GM23338 (cell line): ENCODE measurements around the gene MYMX. TPM values are rescaled to one million over a fixed set of nuclear protein-coding genes. Genes with fewer than 3 reads are reported as not detected.
A peak's percentile ranks its signal among the peaks of the same experiment; 100 is the strongest.

Experiments
- ATAC-seq: fragments of 200-7000 bp; cut with Tn5 transposase; 3 replicates; pipeline ENCODE4 v1.9.1; 2020
- DNase-seq: peaks from one replicate; pipeline ENCODE4 v3.0.0-alpha.2; 2015; ENCODE audit warnings: low spot score
- H2AFZ ChIP-seq: fragments of 200-600 bp; sonication (generic); 2 replicates; pipeline ENCODE4 v1.8.0; 2016; ENCODE audit warnings: antibody characterized with exemption, mild to moderate bottlenecking, moderate library complexity
- H3F3A ChIP-seq: fragments of 200-600 bp; sonication (generic); replicated peaks from 2 replicates; pipeline ENCODE4 v1.8.0; 2017; ENCODE audit warnings: antibody characterized with exemption, mixed run types, low read depth
- H3K27ac ChIP-seq: fragments of 200-600 bp; sonication (generic); 2 replicates; pipeline ENCODE4 v1.6.1; 2016; ENCODE audit warnings: low read depth
- H3K27me3 ChIP-seq: fragments of 200-600 bp; sonication (generic); 2 replicates; pipeline ENCODE4 v1.8.0; 2016; ENCODE audit warnings: mild to moderate bottlenecking, mixed run types, moderate library complexity; ENCODE audit not compliant: insufficient read depth
- H3K36me3 ChIP-seq: fragments of 200-600 bp; sonication (generic); 2 replicates; pipeline ENCODE4 v1.8.0; 2016; ENCODE audit warnings: mild to moderate bottlenecking; ENCODE audit not compliant: insufficient read depth
- H3K4me1 ChIP-seq: fragments of 200-600 bp; sonication (generic); 2 replicates; pipeline ENCODE4 v1.8.0; 2016; ENCODE audit warnings: mild to moderate bottlenecking, moderate library complexity; ENCODE audit not compliant: insufficient read depth
- H3K4me2 ChIP-seq: fragments of 200-600 bp; sonication (generic); 2 replicates; pipeline ENCODE4 v1.7.1; 2017; ENCODE audit warnings: mixed run types
- H3K4me3 ChIP-seq: fragments of 200-600 bp; sonication (generic); 2 replicates; pipeline ENCODE4 v1.6.1; 2016; ENCODE audit warnings: mixed run types
- H3K79me2 ChIP-seq: fragments of 200-600 bp; sonication (generic); replicated peaks from 2 replicates; pipeline ENCODE4 v1.8.0; 2017; ENCODE audit warnings: mild to moderate bottlenecking; ENCODE audit not compliant: insufficient read depth
- H3K9me2 ChIP-seq: fragments of 200-600 bp; sonication (generic); 2 replicates; pipeline ENCODE4 v1.8.0; 2017; ENCODE audit not compliant: insufficient read depth
- H4K20me1 ChIP-seq: fragments of 200-600 bp; sonication (generic); replicated peaks from 2 replicates; pipeline ENCODE4 v1.8.0; 2017; ENCODE audit warnings: mild to moderate bottlenecking; ENCODE audit not compliant: insufficient read depth
- H3K27ac Mint-ChIP-seq: 2 replicates; pipeline ENCODE4 v1.8.0; 2020; ENCODE audit warnings: inconsistent platforms, mild to moderate bottlenecking, moderate library complexity, mixed read lengths
- H3K27me3 Mint-ChIP-seq: 3 replicates; pipeline ENCODE4 v1.8.0; 2022; ENCODE audit warnings: low read depth, mild to moderate bottlenecking, moderate library complexity, mixed read lengths, inconsistent platforms; ENCODE audit not compliant: insufficient read depth, poor library complexity
- H3K36me3 Mint-ChIP-seq: 3 replicates; pipeline ENCODE4 v1.8.0; 2021; ENCODE audit warnings: low read depth, mild to moderate bottlenecking, inconsistent platforms, moderate library complexity, mixed read lengths
- H3K4me1 Mint-ChIP-seq: 3 replicates; pipeline ENCODE4 v1.8.0; 2020; ENCODE audit warnings: mild to moderate bottlenecking, inconsistent platforms, mixed read lengths
- H3K4me3 Mint-ChIP-seq: 3 replicates; pipeline ENCODE4 v1.8.0; 2021; ENCODE audit warnings: moderate library complexity, mild to moderate bottlenecking, inconsistent platforms, mixed read lengths
- H3K9me3 Mint-ChIP-seq: 3 replicates; pipeline ENCODE4 v1.8.0; 2020; ENCODE audit warnings: moderate library complexity, mild to moderate bottlenecking, inconsistent platforms, mixed read lengths
- JUNB ChIP-seq: IDR thresholded peaks from one replicate; pipeline ENCODE4 v1.6.1; 2016; ENCODE audit warnings: antibody characterized with exemption; ENCODE audit not compliant: unreplicated experiment
- NANOG ChIP-seq: IDR thresholded peaks from 2 replicates; pipeline ENCODE4 v1.6.1; 2016; ENCODE audit warnings: antibody characterized with exemption, borderline replicate concordance
- STAT1 ChIP-seq: IDR thresholded peaks from one replicate; pipeline ENCODE4 v1.6.1; 2016; ENCODE audit warnings: antibody characterized with exemption; ENCODE audit not compliant: unreplicated experiment
- ZNF331 ChIP-seq: fragments of 250-450 bp; sonication (Bioruptor Pico); IDR thresholded peaks from 2 replicates; pipeline ENCODE4 v1.5.0; 2020; ENCODE audit warnings: low read depth, mild to moderate bottlenecking, moderate library complexity
- polyA plus RNA-seq: library from polyadenylated mRNA; unstranded; fragments of >200 nt; fragmentation: Nextera tagmentation; extraction: Ambion mirVana; gene quantifications from 2 replicates; pipeline ENCODE4 v1.2.1, GENCODE V29; 2016
- total RNA-seq: library from RNA; depleted of rRNA; stranded (reverse); fragments of >200 nt; shearing (Covaris generic); gene quantifications from 2 replicates; pipeline ENCODE4 v1.2.3, GENCODE V29; 2014
- TF ChIP-seq, protein P1 (sequence below), 2 experiments: fragments of 200-600 bp in 1 of 2; sonication (generic) in 1 of 2; conservative IDR thresholded peaks; 2 replicates each; pipeline versions ENCODE4 v1.5.1 to v1.6.1; 2016 to 2017; ENCODE audit warnings: antibody characterized with exemption in 2 of 2, low read depth in 2 of 2, mild to moderate bottlenecking in 2 of 2, moderate library complexity in 1 of 2
- TF ChIP-seq, protein P2 (sequence below): IDR thresholded peaks from 2 replicates; pipeline ENCODE4 v1.6.1; 2016; ENCODE audit warnings: antibody characterized with exemption

Gene MYMX
- total and polyA plus RNA-seq, 2 experiments from 2014 or later, result 2.8 to 7.1 TPM

DNA sequence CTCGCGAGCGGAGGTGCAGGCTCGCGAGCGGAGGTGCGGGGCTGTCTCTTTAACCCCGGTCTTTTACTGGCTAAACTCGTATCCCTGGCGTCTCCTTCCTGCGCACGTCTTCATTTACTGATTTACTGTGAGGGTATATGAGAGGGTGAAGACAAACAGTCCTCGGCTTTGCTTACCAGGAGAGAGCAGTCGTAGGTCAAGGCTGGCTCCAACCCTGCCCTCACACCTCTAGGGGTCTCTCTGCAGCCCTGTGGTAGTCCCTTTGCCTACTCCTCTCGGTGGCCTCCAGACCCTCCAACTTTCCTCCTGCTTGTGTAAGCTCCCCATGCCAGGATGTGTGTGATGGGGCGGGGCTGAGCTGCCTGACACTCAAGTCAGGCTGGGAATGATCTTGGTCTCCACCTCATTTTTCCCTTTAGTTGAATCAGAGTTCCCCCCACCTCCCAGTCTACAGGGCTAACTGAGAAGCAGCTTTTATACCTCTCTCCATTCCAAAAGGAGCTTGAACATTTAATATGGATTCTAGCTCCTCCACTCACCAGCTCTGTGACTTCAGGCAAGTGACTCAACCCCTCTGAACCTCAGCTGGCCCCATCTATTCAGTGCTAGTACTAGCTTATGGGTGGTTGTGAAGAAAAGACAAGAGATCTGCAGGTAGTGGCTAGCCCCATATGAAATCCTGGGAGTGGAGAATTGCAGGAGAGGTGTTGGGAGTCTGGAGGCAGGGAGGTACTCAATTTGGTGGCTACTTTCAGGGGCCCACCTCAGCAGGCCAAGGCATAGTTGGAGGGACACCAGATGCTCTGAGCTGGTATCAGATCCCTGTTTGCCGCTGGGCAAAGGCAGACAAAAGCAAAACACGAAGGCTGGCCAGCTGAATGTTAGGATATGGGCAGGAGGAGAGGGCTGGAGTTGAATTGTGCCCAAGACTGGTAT lies 7.6 kb downstream of the MYMX start:
- Mint-ChIP-seq H3K27me3 (peaks cover 32% of the 10 kb centered on the region), H3K36me3 (peaks cover 30% of the 10 kb centered on the region), H3K27ac (peak overlapping the region; percentile 78), H3K4me3 (peak overlapping the region; percentile 94), H3K4me1 (peaks cover 71% of the 10 kb centered on the region), H3K9me3 (no peaks in the 10 kb centered on the region)
- Histone ChIP-seq H3K4me1 (peaks cover 47% of the 10 kb centered on the region), H3K4me3 (peak overlapping the region; percentile 84), H4K20me1 (peaks cover 32% of the 10 kb centered on the region), H3K27me3 (no peaks in the 10 kb centered on the region), H3K36me3 (no peaks in the 10 kb centered on the region), H2AFZ (no peak overlapping the region), H3F3A (peaks cover 24% of the 10 kb centered on the region), H3K79me2 (peaks cover 47% of the 10 kb centered on the region), H3K4me2 (peak overlapping the region; percentile 98), H3K9me2 (no peaks in the 10 kb centered on the region), H3K27ac (peak overlapping the region; percentile 78)
- TF ChIP-seq, protein P1, sequence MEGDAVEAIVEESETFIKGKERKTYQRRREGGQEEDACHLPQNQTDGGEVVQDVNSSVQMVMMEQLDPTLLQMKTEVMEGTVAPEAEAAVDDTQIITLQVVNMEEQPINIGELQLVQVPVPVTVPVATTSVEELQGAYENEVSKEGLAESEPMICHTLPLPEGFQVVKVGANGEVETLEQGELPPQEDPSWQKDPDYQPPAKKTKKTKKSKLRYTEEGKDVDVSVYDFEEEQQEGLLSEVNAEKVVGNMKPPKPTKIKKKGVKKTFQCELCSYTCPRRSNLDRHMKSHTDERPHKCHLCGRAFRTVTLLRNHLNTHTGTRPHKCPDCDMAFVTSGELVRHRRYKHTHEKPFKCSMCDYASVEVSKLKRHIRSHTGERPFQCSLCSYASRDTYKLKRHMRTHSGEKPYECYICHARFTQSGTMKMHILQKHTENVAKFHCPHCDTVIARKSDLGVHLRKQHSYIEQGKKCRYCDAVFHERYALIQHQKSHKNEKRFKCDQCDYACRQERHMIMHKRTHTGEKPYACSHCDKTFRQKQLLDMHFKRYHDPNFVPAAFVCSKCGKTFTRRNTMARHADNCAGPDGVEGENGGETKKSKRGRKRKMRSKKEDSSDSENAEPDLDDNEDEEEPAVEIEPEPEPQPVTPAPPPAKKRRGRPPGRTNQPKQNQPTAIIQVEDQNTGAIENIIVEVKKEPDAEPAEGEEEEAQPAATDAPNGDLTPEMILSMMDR (conservative IDR thresholded peaks at IDR 0.05; ENCODE audit: low read depth in 2 of 2), result peak; percentile 6 to 55; a peak in 2 of 4 replicates
- no peak for TF ChIP-seq JUNB
- ATAC-seq (peak; percentile 10), DNase-seq (no peak)

DNA sequence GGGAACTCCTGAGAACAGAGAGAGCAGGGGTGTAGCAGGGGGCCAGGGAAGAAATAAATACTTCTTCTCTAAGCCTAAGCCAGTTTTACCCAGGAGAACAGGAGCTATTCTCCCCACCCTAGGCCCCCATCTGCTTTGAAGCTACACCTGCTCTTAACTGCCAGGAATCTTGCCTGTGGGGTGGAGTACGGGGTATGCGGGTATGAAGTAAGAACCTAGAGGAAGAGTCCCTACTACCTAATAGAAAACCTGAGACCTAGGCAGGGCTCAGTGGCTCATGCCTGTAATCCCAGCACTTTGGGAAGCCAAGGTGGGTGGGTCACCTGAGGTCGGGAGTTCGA lies 8.2 kb downstream of the MYMX start:
- H3K27ac Mint-ChIP-seq, result no peak overlapping the region; the same call in 1 of the 2 replicates
- H3K4me3 Mint-ChIP-seq, result peak overlapping the region; percentile 94
- Histone ChIP-seq H3K4me1 (peaks cover 47% of the 10 kb centered on the region), H3K9me2 (no peaks in the 10 kb centered on the region), H3K79me2 (peaks cover 47% of the 10 kb centered on the region), H2AFZ (no peak overlapping the region), H3K27me3 (no peaks in the 10 kb centered on the region), H3K27ac (no peak overlapping the region), H3F3A (peaks cover 22% of the 10 kb centered on the region), H3K4me2 (peak overlapping the region; percentile 98), H3K4me3 (peak overlapping the region; percentile 84), H4K20me1 (peaks cover 34% of the 10 kb centered on the region), H3K36me3 (no peaks in the 10 kb centered on the region)
- ATAC-seq (no peak), DNase-seq (no peak)
- no peaks in the 10 kb centered on the region for H3K9me3 Mint-ChIP-seq
- peaks cover 33% of the 10 kb centered on the region for H3K27me3 Mint-ChIP-seq
- TF ChIP-seq NANOG (no peak), STAT1 (no peak), ZNF331 (CRISPR knock-in tag) (no peak), JUNB (no peak)
- TF ChIP-seq, protein P2, sequence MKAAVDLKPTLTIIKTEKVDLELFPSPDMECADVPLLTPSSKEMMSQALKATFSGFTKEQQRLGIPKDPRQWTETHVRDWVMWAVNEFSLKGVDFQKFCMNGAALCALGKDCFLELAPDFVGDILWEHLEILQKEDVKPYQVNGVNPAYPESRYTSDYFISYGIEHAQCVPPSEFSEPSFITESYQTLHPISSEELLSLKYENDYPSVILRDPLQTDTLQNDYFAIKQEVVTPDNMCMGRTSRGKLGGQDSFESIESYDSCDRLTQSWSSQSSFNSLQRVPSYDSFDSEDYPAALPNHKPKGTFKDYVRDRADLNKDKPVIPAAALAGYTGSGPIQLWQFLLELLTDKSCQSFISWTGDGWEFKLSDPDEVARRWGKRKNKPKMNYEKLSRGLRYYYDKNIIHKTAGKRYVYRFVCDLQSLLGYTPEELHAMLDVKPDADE, result no peak
- H3K36me3 Mint-ChIP-seq, result peaks cover 37% of the 10 kb centered on the region
- H3K4me1 Mint-ChIP-seq, result peaks cover 69% of the 10 kb centered on the region
